Right atrium auricular region (tissue), 2 donors: ENCODE measurements around the gene SETSIP. TPM values are rescaled to one million over a fixed set of nuclear protein-coding genes. Genes with fewer than 3 reads are reported as not detected.
"Not testable (repeated sequence)": the region's sequence is repeated elsewhere in the genome, so short reads cannot be mapped to it uniquely, and the experiment has no call there.

ENCODE experiments used
- DNase-seq: peaks from one replicate; pipeline ENCODE4 v3.0.0-alpha.2; 2019; ENCODE audit warnings: low spot score
- H3K27ac ChIP-seq, 2 donors: fragments of 200-600 bp; sonication (generic); 1 replicate in 1 of 2; 2 replicates in 1 of 2; pipeline ENCODE4 v1.5.1; 2016 to 2019
- H3K27me3 ChIP-seq, 2 donors: fragments of 200-600 bp; sonication (generic); one replicate each; pipeline versions ENCODE4 v1.5.1 to v1.6.0; 2017 to 2019
- H3K36me3 ChIP-seq: fragments of 200-600 bp; sonication (generic); one replicate; pipeline ENCODE4 v1.5.1; 2016
- H3K4me1 ChIP-seq, 2 donors: fragments of 200-600 bp; sonication (generic); one replicate each; pipeline versions ENCODE4 v1.5.1 to v1.6.0; 2017 to 2019
- H3K4me3 ChIP-seq, 2 donors: fragments of 200-600 bp; sonication (generic); 1 replicate in 1 of 2; 2 replicates in 1 of 2; pipeline ENCODE4 v1.5.1; 2017 to 2019; ENCODE audit warnings: mild to moderate bottlenecking in 1 of 2, moderate library complexity in 1 of 2
- H3K9me3 ChIP-seq, 2 donors: fragments of 200-600 bp; sonication (generic); one replicate each; pipeline ENCODE4 v1.5.1; 2019
- total RNA-seq, 2 donors: library from RNA; depleted of rRNA; stranded (reverse); fragments of >200 nt; gene quantifications; one replicate each; pipeline ENCODE4 v1.1.0, GENCODE V29; 2016
- TF ChIP-seq, protein P1 (sequence below), 2 donors: fragments of 200-600 bp; sonication (generic); IDR thresholded peaks; one replicate each; pipeline ENCODE4 v1.5.1; 2019; ENCODE audit warnings: antibody characterized with exemption in 2 of 2

SETSIP gene
- total RNA-seq, 2 donors from 2014 or later, result not detected

DNA sequence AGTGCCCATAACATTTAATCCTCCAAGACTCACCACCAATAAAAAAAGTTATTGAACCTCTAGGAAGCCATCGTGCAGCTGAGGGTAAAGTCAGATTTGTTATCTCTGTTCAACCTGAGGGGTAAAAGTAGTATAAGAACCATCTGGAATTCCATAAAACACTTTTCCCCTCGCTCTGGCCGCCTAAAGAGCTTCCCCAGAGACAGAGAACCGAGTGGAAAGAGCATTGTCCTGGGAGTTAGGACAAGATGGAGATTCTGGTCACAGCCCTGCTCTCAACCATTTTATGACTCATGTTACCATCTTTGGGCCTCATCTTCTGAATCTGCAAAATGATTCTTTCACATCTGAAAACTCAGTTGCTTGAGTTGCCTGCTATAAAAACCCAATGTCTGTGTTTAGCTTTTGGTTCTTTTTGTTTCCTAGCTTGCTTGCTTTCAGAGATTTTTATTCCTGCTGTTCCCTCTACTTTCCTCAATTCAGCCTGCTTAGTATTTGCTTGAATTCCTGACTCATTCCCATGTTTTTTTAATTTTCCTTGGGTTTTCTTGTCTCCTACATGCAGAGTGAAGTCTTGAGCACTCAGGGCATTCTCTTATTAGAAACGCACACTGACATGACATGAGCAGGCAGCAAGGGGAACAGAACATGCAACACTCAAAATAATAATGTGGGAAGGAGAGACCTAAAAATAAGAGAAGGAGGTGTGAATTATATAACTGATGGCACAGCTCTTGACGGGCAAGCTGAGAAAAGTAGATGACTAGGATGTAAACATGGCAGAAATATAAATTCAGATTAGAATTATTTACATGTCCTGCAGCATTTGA is 43.7 kb downstream of the SETSIP start:
- H3K4me3 ChIP-seq, result no peak overlapping the region
- no peaks in the 10 kb centered on the region for H3K27me3 ChIP-seq
- DNase-seq, result no peak
- no peaks in the 10 kb centered on the region for H3K36me3 ChIP-seq
- peaks cover 0 to 4% of the 10 kb centered on the region in 2 donors for H3K4me1 ChIP-seq
- H3K9me3 ChIP-seq, result no peaks in the 10 kb centered on the region
- no peak overlapping the region for H3K27ac ChIP-seq
- TF ChIP-seq, protein P1, sequence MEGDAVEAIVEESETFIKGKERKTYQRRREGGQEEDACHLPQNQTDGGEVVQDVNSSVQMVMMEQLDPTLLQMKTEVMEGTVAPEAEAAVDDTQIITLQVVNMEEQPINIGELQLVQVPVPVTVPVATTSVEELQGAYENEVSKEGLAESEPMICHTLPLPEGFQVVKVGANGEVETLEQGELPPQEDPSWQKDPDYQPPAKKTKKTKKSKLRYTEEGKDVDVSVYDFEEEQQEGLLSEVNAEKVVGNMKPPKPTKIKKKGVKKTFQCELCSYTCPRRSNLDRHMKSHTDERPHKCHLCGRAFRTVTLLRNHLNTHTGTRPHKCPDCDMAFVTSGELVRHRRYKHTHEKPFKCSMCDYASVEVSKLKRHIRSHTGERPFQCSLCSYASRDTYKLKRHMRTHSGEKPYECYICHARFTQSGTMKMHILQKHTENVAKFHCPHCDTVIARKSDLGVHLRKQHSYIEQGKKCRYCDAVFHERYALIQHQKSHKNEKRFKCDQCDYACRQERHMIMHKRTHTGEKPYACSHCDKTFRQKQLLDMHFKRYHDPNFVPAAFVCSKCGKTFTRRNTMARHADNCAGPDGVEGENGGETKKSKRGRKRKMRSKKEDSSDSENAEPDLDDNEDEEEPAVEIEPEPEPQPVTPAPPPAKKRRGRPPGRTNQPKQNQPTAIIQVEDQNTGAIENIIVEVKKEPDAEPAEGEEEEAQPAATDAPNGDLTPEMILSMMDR (IDR thresholded peaks at IDR 0.05), result no peak

DNA sequence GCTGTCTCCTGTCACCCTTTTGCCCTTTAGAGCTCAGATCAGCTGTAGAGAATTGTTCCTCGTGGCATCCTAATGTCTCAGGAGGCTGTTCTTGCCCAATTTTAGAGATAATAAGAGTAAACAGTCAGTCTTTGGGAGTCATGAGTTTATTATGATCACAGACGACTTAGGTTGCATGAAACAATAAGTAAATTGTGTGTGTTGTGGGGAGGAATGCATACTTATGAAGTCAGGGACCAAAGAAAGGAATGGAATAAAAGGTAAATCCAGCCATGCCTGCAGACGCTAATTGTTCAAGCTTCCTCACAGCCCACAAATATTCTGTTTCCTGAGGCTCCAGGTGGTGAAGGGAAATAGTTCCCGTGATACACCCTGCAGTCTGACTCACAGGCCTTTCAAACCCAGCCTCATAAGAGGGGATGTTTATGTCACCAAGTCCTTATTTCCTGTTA is 44.5 kb downstream of the SETSIP start:
- H3K27me3 ChIP-seq, result no peaks in the 10 kb centered on the region
- peak overlapping the region in 1 of 2 donors; percentile 59 for H3K4me3 ChIP-seq
- no peaks in the 10 kb centered on the region for H3K9me3 ChIP-seq
- H3K27ac ChIP-seq, result no peak overlapping the region
- TF ChIP-seq, protein P1 (IDR thresholded peaks at IDR 0.05), result no peak
- H3K4me1 ChIP-seq, result peaks cover 0 to 4% of the 10 kb centered on the region in 2 donors
- no peak for DNase-seq
- H3K36me3 ChIP-seq, result no peaks in the 10 kb centered on the region

DNA sequence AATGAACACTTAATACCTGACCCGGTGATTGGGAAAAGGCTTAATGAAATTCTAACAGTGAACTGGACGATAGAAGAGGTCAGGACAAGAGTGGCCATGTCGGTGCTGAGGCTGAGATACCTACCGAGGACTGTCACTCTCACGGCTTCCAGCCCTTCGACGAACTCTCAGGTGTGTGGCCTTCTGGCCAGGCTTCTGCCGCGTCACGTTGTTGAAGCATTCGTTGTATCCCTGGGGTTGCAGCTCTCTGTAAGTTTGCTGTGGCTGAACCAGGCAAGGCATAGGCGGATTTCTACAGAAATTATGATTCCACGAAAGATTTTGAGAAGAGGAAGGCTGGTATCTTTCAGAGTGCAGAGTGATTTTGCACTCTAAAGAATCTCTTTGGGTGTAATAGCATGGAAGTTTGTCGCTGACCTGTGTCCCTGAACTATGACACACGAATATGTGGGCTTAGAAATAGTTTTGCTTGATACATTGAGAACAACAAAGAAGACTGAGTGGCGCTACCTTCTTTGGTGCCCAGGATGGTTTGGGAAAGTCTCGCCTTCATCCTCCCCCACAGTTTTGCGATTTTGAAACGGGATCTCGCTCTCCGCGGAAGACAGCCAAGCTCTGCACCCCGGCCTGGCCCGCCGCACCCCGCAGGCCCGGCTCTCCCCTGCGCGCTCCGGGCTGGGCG is 45.8 kb downstream of the SETSIP start:
- TF ChIP-seq, protein P1 (IDR thresholded peaks at IDR 0.05), result no peak
- no peak overlapping the region for H3K27ac ChIP-seq
- H3K4me1 ChIP-seq, result peaks cover 0 to 4% of the 10 kb centered on the region in 2 donors
- H3K9me3 ChIP-seq, result no peaks in the 10 kb centered on the region
- no peaks in the 10 kb centered on the region for H3K36me3 ChIP-seq
- no peaks in the 10 kb centered on the region for H3K27me3 ChIP-seq
- H3K4me3 ChIP-seq, result peak overlapping the region; percentile 44 to 59
- no peak for DNase-seq

DNA sequence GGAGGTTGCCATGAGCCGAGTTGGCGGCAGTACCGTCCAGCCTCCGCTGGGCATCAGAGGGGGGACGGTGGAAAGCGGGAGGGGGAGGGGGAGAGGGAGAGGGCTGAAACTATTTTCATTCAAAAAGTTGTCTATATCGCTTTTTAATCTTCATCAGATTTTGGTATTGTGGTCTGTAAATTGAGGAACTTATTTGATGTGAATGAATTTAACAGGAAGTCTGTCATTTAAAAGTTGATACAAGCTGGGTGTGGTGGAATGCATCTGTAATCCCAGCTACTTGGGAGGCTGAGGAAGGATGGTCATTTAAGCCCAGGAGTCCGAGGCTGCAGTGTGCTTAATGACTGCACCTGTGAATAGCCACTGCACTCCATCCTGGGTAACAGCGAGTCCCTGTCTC is 48.4 kb downstream of the SETSIP start:
- Histone ChIP-seq H3K36me3 (no peaks in the 10 kb centered on the region), H3K27ac (no peak overlapping the region), H3K4me1 (peaks cover 0 to 4% of the 10 kb centered on the region in 2 donors), H3K27me3 (no peaks in the 10 kb centered on the region), H3K9me3 (no peaks in the 10 kb centered on the region), H3K4me3 (no peak overlapping the region)
- no peak for DNase-seq
- TF ChIP-seq, protein P1 (IDR thresholded peaks at IDR 0.05), result no peak

DNA sequence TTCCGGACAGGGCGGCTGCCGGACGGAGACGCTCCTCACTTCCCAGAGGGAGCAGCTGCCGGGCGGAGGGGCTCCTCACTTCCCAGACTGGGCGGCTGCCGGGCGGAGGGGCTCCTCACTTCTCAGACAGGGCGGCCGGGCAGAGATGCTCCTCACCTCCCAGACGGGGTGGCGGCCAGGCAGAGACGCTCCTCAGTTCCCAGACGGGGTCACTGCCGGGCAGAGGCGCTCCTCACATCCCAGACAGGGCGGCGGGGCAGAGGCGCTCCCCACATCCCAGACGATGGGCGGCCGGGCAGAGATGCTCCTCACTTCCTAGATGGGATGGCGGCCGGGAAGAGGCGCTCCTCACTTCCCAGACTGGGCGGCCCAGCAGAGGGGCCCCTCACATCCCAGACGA is 49.2 kb downstream of the SETSIP start:
- not testable (repeated sequence) for H3K4me3 ChIP-seq, H3K27me3 ChIP-seq, DNase-seq, H3K9me3 ChIP-seq, H3K4me1 ChIP-seq, H3K36me3 ChIP-seq, H3K27ac ChIP-seq

Other genes with a start within 250 kb of the SETSIP start
- 10 to 100 TPM; 40.5 to 64.8 TPM for gene TGFBR3, start 189.3 kb downstream of the SETSIP start, total RNA-seq
- gene BRDT, start 126.0 kb downstream of the SETSIP start, total RNA-seq, result not detected
- gene EPHX4, start 45.4 kb downstream of the SETSIP start, total RNA-seq, result not detected
- 1 to 10 TPM; 4.2 to 6.5 TPM for gene BTBD8, start 4.9 kb upstream of the SETSIP start, total RNA-seq
- not detected for gene C1orf146, start 142.5 kb upstream of the SETSIP start, total RNA-seq
- gene GLMN, start 223.6 kb upstream of the SETSIP start, total RNA-seq, result 1 to 10 TPM; 5.1 to 5.6 TPM
- 10 to 100 TPM in 1 of 2 donors, 1 to 10 TPM in 1; 6.3 to 13.8 TPM for gene RPAP2, start 223.6 kb upstream of the SETSIP start, total RNA-seq